NCI-H1417 (cell line): ENCODE measurements around the gene NIPBL.
"Not testable (repeated sequence)": the region's sequence is repeated elsewhere in the genome, so short reads cannot be mapped to it uniquely, and the experiment has no call there.

Experiments
- DNase-seq, 3 experiments: peaks; one replicate each; lab custom pipeline; 2025; lab: John Stamatoyannopoulos, UW

Gene NIPBL

GRCh38 chr5:37090781-37091180 is 214.2 kb downstream of the NIPBL start:
- no peak for DNase-seq

- not testable (repeated sequence) for DNase-seq
Observed at GRCh38 chr5:37093795-37094194, 217.2 kb downstream of the NIPBL start.

- not testable (repeated sequence) for DNase-seq
Observed at GRCh38 chr5:37099267-37099666, 222.7 kb downstream of the NIPBL start.

- DNase-seq, result no peak
Observed at GRCh38 chr5:37103302-37103701, 226.7 kb downstream of the NIPBL start.

- DNase-seq, result no peak
Observed at GRCh38 chr5:37109338-37109737, 232.8 kb downstream of the NIPBL start.

- DNase-seq, result no peak
Observed at GRCh38 chr5:37110135-37110534, 233.6 kb downstream of the NIPBL start.

- no peak for DNase-seq
Observed at GRCh38 chr5:37111426-37112382, 235.1 kb downstream of the NIPBL start.

- no peak for DNase-seq
Observed at GRCh38 chr5:37112383-37112991, 235.9 kb downstream of the NIPBL start.
